Keratinocyte (primary cell): ENCODE data around the gene TBC1D20. TPM values are rescaled to one million over a fixed set of nuclear protein-coding genes. Genes with fewer than 3 reads are reported as not detected.

ENCODE experiments used
- DNase-seq: peaks from one replicate; pipeline ENCODE4 v3.0.0-alpha.2; 2011; ENCODE audit warnings: low read depth, missing footprints, low spot score
- FAIRE-seq: peaks from 2 replicates; lab custom pipeline; 2011; peaks lifted over from hg19 to GRCh38; lab: Jason Lieb, UNC
- H2AFZ ChIP-seq: 2 replicates; pipeline ENCODE4 v1.6.0; 2012; ENCODE audit warnings: low read length, control low read depth, inconsistent platforms; ENCODE audit not compliant: control insufficient read depth
- H3K27ac ChIP-seq: 2 replicates; pipeline ENCODE4 v1.5.1; 2011; ENCODE audit warnings: low read length; ENCODE audit not compliant: control insufficient read depth, insufficient read depth
- H3K27me3 ChIP-seq: 3 replicates; pipeline ENCODE4 v1.6.0; 2011; ENCODE audit warnings: low read length; ENCODE audit not compliant: control insufficient read depth, insufficient read depth; ENCODE audit errors: extremely low read depth
- H3K36me3 ChIP-seq, 2 experiments: 2 replicates in 1 of 2; 3 replicates in 1 of 2; pipeline ENCODE4 v1.5.1; 2011; ENCODE audit warnings: low read length in 2 of 2, mild to moderate bottlenecking in 1 of 2; ENCODE audit not compliant: control insufficient read depth in 2 of 2, insufficient read depth in 2 of 2; ENCODE audit errors: extremely low read depth in 1 of 2
- H3K4me1 ChIP-seq: 3 replicates; pipeline ENCODE4 v1.5.1; 2011; ENCODE audit warnings: low read length; ENCODE audit not compliant: control insufficient read depth, insufficient read depth; ENCODE audit errors: extremely low read depth
- H3K4me2 ChIP-seq: 3 replicates; pipeline ENCODE4 v1.6.0; 2011; ENCODE audit warnings: low read depth, low read length; ENCODE audit not compliant: control insufficient read depth, insufficient read depth; ENCODE audit errors: extremely low read depth
- H3K4me3 ChIP-seq, 3 experiments: fragments of 200-600 bp in 1 of 3; sonication (generic) in 1 of 3; 2 replicates in 2 of 3; 3 replicates in 1 of 3; pipeline ENCODE4 v1.5.1; 2011 to 2016; ENCODE audit warnings: low read length in 3 of 3, mild to moderate bottlenecking in 3 of 3, control low read depth in 2 of 3, inconsistent platforms in 1 of 3, low read depth in 1 of 3, mixed read lengths in 1 of 3, mixed run types in 1 of 3, moderate library complexity in 1 of 3; ENCODE audit not compliant: control insufficient read depth in 2 of 3, insufficient read depth in 2 of 3; ENCODE audit errors: extremely low read depth in 1 of 3
- H3K79me2 ChIP-seq: 2 replicates; pipeline ENCODE4 v1.6.0; 2012; ENCODE audit warnings: low read length; ENCODE audit not compliant: control insufficient read depth, insufficient read depth
- H3K9ac ChIP-seq: 3 replicates; pipeline ENCODE4 v1.6.0; 2011; ENCODE audit warnings: low read length; ENCODE audit not compliant: control insufficient read depth, insufficient read depth; ENCODE audit errors: extremely low read depth
- H3K9me1 ChIP-seq: 3 replicates; pipeline ENCODE4 v1.6.0; 2011; ENCODE audit warnings: low read length; ENCODE audit not compliant: control insufficient read depth, insufficient read depth; ENCODE audit errors: extremely low read depth
- H3K9me3 ChIP-seq: 2 replicates; pipeline ENCODE4 v1.5.1; 2012; ENCODE audit warnings: low read depth, low read length; ENCODE audit not compliant: control insufficient read depth
- H4K20me1 ChIP-seq: 3 replicates; pipeline ENCODE4 v1.6.0; 2011; ENCODE audit warnings: low read length; ENCODE audit not compliant: control insufficient read depth, insufficient read depth; ENCODE audit errors: extremely low read depth
- EZH2 ChIP-seq: IDR thresholded peaks from one replicate; pipeline ENCODE4 v1.6.1; 2012; ENCODE audit warnings: inconsistent platforms, mild to moderate bottlenecking, low read length, moderate library complexity
- dilution Hi-C: fragments of 300-500 bp; cut with MboI; formaldehyde crosslinking; loops from one replicate; pipeline ENCODE4 v1.7.0; 2020; ENCODE audit warnings: low sequenced_read_pairs; ENCODE audit not compliant: extremely low pct_ligation_motif_present
- polyA plus RNA-seq, 5 experiments: library from polyadenylated mRNA; depleted of rRNA in 3 of 5; stranded (reverse) in 3 of 5; stranded (forward) in 1 of 5; unstranded in 1 of 5; fragments of >200 nt; gene quantifications; 1 replicate in 1 of 5; 2 replicates in 3 of 5; 3 replicates in 1 of 5; pipeline versions ENCODE4 v1.2.1 to v1.2.3, GENCODE V29; 2011 to 2012; ENCODE audit warnings: missing spikeins in 2 of 5, low read depth in 1 of 5, low replicate concordance in 1 of 5
- TF ChIP-seq, protein P1 (sequence below), 3 experiments: IDR thresholded peaks in 1 of 3; conservative IDR thresholded peaks in 1 of 3; optimal IDR thresholded peaks in 1 of 3; 2 replicates in 2 of 3; 3 replicates in 1 of 3; pipeline versions ENCODE3 to v1.5.1; 2011; ENCODE audit warnings: low read length in 3 of 3, mild to moderate bottlenecking in 3 of 3, moderate library complexity in 2 of 3, control low read depth in 1 of 3, inconsistent platforms in 1 of 3; ENCODE audit not compliant: insufficient read depth in 2 of 3; ENCODE audit errors: extremely low read depth in 1 of 3

The TBC1D20 gene
- polyA plus RNA-seq, 1 donor (not counting 4 experiments of a cell fraction or from before 2014, with no cell fraction given) = 24.5 TPM

DNA sequence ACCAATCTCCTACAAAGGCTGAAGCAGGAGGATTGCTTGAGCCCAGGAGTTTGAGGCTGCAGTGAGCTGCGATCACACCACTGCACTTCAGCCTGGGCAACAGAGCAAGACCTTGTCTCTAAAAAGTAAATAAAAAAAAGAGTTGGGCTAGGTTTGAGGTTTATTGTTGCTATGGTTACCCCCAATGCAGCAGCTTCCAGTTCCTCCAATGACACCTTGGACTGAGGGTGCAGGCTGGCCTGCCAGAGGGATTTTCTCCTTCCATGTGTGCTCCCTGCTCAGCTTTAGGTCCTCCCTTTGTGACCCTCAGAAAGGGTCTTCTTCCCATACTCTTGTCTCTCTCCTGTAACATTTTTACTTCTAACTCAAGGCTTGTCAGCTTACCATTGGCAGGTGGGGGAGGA is 10.6 kb upstream of the TBC1D20 start:
- H3K36me3 ChIP-seq = peaks cover 3 to 11% of the 10 kb centered on the region in 2 experiments
- TF ChIP-seq, protein P1, sequence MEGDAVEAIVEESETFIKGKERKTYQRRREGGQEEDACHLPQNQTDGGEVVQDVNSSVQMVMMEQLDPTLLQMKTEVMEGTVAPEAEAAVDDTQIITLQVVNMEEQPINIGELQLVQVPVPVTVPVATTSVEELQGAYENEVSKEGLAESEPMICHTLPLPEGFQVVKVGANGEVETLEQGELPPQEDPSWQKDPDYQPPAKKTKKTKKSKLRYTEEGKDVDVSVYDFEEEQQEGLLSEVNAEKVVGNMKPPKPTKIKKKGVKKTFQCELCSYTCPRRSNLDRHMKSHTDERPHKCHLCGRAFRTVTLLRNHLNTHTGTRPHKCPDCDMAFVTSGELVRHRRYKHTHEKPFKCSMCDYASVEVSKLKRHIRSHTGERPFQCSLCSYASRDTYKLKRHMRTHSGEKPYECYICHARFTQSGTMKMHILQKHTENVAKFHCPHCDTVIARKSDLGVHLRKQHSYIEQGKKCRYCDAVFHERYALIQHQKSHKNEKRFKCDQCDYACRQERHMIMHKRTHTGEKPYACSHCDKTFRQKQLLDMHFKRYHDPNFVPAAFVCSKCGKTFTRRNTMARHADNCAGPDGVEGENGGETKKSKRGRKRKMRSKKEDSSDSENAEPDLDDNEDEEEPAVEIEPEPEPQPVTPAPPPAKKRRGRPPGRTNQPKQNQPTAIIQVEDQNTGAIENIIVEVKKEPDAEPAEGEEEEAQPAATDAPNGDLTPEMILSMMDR (optimal IDR thresholded peaks at IDR 0.05 in 1 of 3, IDR thresholded peaks at IDR 0.05 in 1 of 3, conservative IDR thresholded peaks at IDR 0.05 in 1 of 3; ENCODE audit: extremely low read depth in 1 of 3, insufficient read depth in 2 of 3, low read length in 3 of 3) = no peak
- TF ChIP-seq EZH2 = no peak
- H3K9ac ChIP-seq = no peak overlapping the region
- H2AFZ ChIP-seq = no peak overlapping the region
- H3K27me3 ChIP-seq = peaks cover 3% of the 10 kb centered on the region
- FAIRE-seq (no peak), DNase-seq (no peak)
- H4K20me1 ChIP-seq = no peaks in the 10 kb centered on the region
- H3K4me3 ChIP-seq = no peak overlapping the region
- no peak overlapping the region for H3K27ac ChIP-seq
- H3K9me1 ChIP-seq = no peaks in the 10 kb centered on the region
- no peaks in the 10 kb centered on the region for H3K4me1 ChIP-seq
- dilution Hi-C loops = no loop called here
- H3K4me2 ChIP-seq = no peak overlapping the region
- H3K9me3 ChIP-seq = no peaks in the 10 kb centered on the region
- H3K79me2 ChIP-seq = no peaks in the 10 kb centered on the region

DNA sequence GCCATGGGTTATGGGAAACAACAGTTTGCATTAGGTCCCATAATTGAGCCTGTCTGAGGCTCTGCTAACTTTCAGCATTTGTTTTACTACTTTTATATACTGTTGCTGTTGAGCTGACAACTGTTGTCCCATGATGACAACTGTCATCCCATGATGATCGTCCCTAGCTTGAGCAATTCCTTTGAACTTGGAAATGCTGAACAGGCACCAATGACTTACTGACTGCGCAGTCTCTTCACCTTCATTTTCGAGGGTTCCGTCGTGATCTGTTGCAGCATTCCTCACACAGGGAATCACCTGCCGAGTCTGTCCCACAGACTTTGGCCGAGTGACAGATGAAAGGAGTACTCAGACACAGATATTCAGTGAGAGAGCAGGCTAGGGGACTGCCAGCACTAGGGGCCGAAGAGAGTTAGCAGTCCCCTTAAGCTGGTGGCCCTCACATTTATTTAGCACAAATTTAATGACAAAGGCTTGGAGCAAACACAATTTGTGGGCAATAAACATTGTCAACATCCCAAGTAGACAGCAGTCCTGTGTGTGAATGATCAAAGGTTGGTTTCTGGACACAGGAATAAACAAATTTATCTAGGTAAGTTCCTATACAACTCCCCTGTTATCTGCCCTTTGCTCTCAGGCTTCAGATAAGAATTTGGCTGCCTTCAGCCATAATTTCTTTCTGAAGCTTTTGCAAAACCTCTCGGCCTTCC is 10.0 kb upstream of the TBC1D20 start:
- dilution Hi-C loops = no loop called here
- no peak overlapping the region for H3K9ac ChIP-seq
- peaks cover 3 to 7% of the 10 kb centered on the region in 2 experiments for H3K36me3 ChIP-seq
- no peaks in the 10 kb centered on the region for H3K79me2 ChIP-seq
- no peak overlapping the region for H3K4me2 ChIP-seq
- no peaks in the 10 kb centered on the region for H4K20me1 ChIP-seq
- TF ChIP-seq EZH2 = no peak
- TF ChIP-seq, protein P1 (optimal IDR thresholded peaks at IDR 0.05 in 1 of 3, IDR thresholded peaks at IDR 0.05 in 1 of 3, conservative IDR thresholded peaks at IDR 0.05 in 1 of 3; ENCODE audit: extremely low read depth in 1 of 3, insufficient read depth in 2 of 3, low read length in 3 of 3) = no peak
- H3K27me3 ChIP-seq = peaks cover 3% of the 10 kb centered on the region
- no peaks in the 10 kb centered on the region for H3K9me3 ChIP-seq
- H3K9me1 ChIP-seq = no peaks in the 10 kb centered on the region
- FAIRE-seq (no peak), DNase-seq (no peak)
- H3K4me3 ChIP-seq = no peak overlapping the region
- no peak overlapping the region for H3K27ac ChIP-seq
- no peak overlapping the region for H2AFZ ChIP-seq
- no peaks in the 10 kb centered on the region for H3K4me1 ChIP-seq
